ENCODE results near the gene SHISA4. TPM values are rescaled to one million over a fixed set of nuclear protein-coding genes. Genes with fewer than 3 reads are reported as not detected.
"Not testable (repeated sequence)": the region's sequence is repeated elsewhere in the genome, so short reads cannot be mapped to it uniquely, and the experiment has no call there.

Gene SHISA4
- polyA plus RNA-seq, 10 donors: 31.9 to 84.7 (median 61.6) TPM

DNA sequence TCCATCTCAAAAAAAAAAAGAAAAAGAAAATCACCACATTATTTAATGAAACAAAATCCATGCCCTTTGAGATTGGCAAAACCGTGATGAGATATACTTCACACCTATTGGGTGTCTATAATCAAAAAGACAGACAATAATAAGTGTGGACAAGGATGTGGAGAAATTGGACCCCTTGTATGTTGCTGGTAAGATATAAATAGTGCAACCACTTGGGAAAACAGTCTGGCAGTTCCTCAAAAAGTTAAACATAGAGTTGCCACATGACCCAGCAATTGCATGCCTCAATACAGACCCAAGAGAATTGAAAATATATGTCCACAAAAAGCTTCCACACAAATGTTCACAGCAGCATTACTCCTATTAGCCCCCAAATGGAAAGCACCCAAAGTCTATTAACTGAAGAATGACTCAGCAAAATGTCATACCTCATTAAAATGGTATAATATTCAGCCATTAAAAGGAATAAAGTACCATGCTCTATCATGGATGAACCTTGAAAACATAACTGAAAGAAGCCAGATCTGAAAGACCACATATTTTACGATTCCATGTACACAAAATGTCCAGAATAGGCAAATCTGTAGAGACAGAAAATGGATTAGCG is 33.4 kb downstream of the SHISA4 start:
- DNase-seq: no peak

DNA sequence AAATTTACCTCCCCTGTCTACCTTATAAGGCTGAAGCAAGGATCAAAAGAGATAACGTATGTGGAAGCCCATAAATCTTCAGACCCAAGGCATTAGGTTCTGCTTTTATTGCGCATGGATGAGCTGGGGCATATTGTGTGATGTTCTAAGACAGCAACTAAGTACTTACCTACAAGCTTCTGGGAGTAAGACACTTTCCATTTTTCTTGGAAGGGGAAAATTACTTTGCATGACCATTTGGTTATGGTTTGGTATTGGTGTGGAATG is 36.5 kb downstream of the SHISA4 start:
- DNase-seq: no peak

DNA sequence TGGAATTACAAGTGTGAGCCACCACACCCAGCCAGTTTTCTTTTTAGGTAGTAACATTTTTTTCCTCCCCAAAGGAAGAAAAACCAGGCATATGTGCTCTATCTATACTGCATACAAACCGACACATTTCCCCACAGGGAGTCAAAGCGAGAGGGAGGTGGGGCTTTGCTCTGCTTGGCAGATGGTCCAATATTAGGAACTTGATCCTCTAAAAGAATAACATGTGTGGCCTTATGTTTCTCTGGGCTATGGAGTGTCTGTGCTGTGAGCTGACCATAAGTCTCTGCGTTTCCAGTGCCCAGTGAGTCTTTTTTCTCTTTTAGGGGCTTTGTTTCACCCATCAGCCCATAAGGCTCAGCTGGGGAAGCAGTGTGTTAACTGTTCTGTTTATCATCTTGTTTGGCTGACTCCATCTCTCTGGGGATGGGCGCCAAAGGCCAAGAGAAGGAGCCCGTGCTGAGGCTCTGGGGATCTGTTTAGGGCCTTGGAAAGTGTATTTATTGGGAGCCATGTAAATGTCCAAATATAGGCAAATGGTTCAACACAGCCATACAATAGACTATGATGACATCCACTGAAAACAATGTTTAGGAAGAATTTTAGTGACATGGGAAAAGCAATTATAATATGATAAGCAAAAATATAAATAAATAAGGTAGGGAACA is 37.4 kb downstream of the SHISA4 start:
- DNase-seq: peak in 1 of 3 donors; percentile 49

DNA sequence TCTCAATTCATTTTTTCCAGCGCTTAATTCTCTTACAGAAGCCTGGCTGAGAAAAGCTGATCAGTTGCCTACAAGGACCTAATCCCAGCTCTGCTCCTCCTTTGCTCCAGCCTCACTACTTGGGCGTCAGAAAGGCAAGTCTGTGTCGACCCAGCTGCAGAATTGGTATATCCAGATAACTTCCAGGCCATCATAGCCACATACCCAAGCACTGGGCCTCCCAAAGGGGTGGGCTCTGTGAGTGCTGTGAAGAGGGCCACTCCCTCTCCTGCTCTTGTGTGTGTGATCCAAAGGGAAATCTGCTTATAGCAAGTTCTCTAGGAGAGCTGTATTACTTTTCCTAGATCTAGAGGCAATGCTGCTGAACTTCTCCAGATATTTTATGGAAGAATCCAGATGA is 39.6 kb downstream of the SHISA4 start:
- DNase-seq: no peak

DNA sequence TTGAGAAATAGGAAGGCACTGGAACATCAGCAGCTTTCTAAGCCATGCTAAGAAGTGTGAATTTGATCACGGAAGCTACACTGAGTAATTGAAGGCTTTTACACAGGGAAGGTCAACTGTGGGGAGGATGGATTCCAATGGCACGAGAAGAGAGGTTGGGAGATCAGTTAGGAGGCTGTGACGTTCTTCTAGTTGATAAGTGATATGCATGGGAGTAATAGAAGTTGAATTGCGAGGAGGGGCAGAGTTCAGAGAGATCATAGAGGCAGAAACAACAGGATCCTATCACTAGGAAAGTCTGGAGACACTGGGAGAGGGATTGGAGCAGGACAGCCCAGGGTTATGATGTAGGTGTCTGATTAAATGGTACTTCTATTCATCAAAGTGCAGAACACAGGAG is 41.4 kb downstream of the SHISA4 start:
- no peak for DNase-seq

DNA sequence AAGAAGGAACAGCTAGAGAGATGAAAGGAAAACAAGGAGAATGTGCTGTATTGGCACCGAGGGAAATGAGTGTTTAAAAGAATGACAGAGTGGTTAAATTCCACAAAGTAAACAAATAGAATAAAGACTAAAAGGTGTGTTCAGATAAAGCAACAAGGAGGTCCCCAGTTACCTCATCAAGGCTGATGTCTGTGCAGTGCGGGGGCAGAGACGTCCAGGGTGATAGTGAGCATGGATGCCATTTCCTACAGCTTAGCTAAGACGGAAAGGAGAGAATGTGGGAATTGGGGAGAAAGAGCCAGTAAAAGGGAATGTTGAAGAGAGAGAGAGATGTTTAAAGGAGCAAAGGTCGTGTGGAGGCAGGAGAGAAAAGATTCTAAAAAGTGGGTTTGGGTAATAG is 42.1 kb downstream of the SHISA4 start:
- no peak for DNase-seq

DNA sequence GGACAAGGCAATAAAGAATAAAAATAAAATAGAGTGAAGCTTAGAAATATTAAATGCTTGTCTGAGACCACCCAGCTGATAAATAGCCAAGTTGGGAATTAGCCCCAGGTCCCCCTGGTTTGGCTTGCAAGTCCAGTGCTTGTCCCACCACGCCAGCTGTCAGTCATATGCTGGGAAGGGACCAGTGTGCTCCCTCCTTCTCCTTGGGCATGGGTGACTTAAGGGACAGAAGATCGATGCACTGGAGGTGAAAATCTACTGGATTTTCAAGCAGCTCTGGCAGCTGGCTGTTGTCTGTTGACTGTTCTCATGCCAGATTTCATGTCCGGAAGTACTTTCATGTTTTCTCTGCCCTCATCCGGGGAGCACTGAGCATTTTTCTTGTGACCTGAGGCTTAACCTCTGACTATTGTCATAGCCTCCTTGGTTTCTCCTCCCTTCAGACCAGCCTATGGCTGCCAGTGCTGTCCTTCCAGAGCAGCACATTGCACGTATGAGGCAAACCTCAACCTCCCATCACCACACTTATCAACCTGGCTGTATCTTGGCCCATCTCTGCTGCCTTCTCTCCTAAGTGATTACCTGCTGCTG is 45.2 kb downstream of the SHISA4 start:
- no peak for DNase-seq

DNA sequence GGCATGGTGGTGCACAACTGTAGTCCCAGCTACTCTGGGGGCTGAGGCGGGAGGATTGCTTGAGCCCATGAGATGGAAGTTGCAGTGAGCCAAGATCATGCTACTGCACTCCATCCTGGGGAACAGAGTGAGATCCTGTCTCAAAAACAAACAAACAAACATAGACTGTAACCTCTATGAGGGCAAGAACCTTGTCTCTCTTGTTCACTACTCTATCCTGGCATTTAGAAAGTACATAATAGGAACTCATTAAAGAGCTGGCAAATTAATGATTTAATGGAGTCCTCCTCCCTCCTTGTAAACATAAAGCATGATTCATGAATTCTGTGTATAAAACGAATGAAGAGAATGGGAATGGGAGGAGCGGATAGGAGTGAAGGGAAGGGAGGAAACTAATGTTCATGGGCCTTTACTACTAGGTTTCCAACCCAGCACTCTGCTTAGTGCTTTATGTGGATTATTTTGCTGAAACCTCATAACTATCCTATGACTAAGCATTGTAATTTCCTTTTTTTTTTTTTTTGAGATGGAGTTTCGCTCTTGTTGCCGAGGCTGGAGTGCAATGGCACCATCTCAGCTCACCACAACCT is 49.0 kb downstream of the SHISA4 start:
- no peak for DNase-seq

DNA sequence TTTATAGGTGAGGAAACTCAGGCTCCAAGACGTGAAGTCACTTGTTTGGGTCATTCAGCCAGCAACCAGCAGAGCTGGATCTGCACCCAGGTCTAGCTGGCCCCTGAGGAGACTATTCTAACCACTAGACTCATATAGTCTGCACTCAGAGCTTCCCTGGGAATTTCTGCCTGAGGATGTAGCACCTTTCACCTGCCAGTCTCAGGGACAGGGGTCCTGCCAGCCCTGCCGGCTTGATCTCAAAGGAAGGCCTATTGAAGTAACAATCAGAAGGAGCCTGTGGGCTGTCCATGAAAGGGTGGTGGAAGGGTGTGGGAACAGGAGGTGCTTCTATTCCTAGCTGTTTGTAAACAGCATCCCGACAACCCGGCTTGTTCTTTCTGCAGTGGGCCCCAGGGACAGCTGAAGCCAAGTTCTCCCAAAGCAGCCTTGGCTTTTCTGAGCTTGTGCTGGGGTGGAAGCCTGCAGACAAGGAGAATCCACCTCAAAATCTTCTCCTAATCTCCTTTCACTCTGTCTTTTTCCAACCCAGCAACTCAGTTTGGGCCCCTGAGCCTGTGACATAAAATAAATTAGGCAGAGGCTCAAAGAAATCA is 49.8 kb downstream of the SHISA4 start:
- no peak for DNase-seq

DNA sequence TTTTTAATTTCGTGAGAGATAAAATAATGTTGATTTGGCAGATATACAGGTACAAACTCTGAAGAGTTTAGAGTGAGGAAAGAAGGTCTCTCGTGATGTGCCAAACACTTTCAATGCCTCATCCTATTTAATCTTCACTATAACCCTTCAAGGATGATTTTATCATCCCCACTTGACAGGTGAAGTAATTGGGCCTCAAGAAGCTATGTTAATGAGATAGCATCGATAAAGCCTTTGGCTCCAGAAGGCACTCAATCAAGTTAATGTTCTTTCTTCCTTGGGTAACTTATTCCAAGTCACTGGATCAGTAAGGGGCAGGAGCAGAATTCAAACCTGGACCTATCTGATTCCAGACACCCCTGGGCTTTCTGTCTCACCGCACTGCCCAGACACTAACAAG is 50.5 kb downstream of the SHISA4 start:
- DNase-seq: no peak

DNA sequence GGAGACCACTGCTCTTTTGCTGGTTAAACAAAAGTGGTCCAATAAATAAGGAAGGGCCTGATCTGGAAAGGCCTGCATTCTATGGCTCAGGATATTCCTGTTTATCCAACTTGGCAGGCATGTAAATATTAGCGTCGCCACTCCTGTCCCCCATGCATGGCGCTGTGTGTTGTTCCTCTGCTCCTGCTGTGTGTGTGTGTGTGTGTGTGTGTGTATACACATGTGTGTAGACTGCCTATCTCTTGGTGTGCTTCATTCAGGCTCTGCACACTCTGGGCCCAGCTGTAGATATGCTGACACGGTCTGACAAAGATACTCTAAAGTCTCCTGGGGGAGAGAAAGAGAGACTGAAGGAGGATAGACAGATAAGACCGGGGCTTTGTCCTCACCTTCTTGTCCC is 50.9 kb downstream of the SHISA4 start:
- no peak for DNase-seq

DNA sequence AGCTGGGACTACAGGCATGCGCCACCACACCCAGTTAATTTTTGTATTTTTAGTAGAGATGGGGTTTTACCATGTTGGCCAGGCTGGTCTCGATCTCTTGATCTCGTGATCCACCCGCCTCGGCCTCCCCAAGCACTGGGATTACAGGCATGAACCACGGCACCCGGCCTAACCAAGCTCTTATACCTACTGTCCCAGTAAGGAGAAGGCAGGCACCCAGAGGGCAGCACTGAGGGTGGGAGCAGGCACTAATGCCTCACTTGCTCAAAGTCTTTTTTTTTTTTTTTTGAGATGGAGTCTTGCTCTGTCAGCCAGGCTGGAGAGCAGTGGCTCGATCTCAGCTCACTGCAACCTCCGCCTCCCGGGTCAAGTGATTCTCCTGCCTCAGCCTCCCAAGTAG is 51.6 kb downstream of the SHISA4 start:
- not testable (repeated sequence) for DNase-seq

DNA sequence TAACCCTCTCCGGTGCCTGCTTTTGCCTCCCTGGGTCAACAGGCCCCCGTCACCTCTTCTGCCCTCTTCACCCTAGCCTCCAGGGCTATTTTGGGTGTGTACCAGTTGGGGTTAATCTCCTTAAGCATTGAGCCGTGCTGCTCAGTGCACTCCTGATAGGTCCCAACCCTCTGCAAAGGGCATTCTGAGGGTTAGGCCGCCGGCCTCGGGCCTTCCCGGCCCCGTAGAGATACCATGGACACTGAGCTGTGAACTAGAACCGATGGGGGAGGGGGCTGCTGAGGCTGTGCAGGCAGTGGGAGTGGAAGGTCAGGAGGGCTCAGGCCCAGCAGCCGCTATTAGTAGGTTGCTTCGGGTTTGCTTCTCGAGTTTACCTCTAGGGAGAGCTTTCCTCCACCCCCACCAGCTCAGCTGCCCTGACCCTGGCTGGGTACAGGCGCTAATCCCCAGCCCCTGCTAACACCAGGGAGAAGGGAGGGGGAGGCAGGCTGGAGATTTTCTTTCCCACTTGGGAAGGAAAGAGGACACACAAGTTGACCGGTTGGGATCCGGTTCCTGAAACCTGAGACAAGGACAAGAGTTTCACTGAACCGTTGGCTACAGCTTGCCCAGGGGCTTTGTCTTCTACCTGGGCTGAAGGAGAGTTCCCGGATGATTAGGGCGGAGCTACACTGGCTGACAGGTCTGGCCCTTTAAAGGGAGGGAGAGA is 52.9 kb downstream of the SHISA4 start:
- DNase-seq: no peak

DNA sequence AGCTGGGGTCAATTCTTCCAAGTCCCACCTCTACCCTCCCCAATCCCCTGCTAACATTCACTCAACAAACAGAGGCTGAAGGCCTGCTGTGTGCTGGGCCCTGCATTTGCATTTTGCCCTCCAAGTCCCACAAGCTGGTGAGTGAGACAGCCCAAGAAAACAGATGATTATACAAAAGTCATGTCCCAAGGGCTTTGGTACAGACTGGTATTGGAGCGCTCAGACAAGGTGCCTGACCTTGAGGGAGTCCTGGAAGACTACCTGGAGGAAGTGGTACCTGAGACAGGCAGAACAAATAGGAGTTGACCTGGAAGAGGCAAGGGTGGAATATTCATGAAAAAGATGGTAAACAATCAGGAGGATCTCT is 53.4 kb downstream of the SHISA4 start:
- no peak for DNase-seq

Other genes starting within 250 kb of the SHISA4 start
- gene IPO9, start 59.7 kb upstream of the SHISA4 start, polyA plus RNA-seq (ENCODE audit: insufficient read length in 10 of 10): 10 to 100 TPM; 38.9 to 56.4 (median 49.1) TPM
- 10 to 100 TPM; 12.8 to 46.5 (median 32.4) TPM for gene LMOD1, start 57.6 kb downstream of the SHISA4 start, polyA plus RNA-seq (ENCODE audit: insufficient read length in 10 of 10)
- 10 to 100 TPM; 32.1 to 44.9 (median 40.3) TPM for gene TIMM17A, start 66.6 kb downstream of the SHISA4 start, polyA plus RNA-seq (ENCODE audit: insufficient read length in 10 of 10)
- 10 to 100 TPM; 17.7 to 27.3 (median 20.0) TPM for gene RNPEP, start 93.8 kb downstream of the SHISA4 start, polyA plus RNA-seq (ENCODE audit: insufficient read length in 10 of 10)
- gene ELF3, start 121.7 kb downstream of the SHISA4 start, polyA plus RNA-seq (ENCODE audit: insufficient read length in 10 of 10): 1 to 10 TPM in 2 of 10 donors, under 1 TPM in 6, not detected in 2; 0.21 to 1.4 (median 0.60) TPM
- gene GPR37L1, start 234.0 kb downstream of the SHISA4 start, polyA plus RNA-seq (ENCODE audit: insufficient read length in 10 of 10): under 1 TPM; 0.04 to 0.09 (median 0.07) TPM